Mammary epithelial cell (primary cell): ENCODE measurements around the gene ZNF3.

Experiments used
- CTCF ChIP-seq, 2 donors: IDR thresholded peaks in 1 of 2; conservative IDR thresholded peaks in 1 of 2; 2 replicates each; pipeline ENCODE4 v1.5.1; 2011 to 2012; ENCODE audit warnings: inconsistent platforms in 2 of 2, low read length in 2 of 2, mild to moderate bottlenecking in 2 of 2, control low read depth in 1 of 2, low read depth in 1 of 2; ENCODE audit not compliant: insufficient read depth in 1 of 2; ENCODE audit errors: extremely low read depth in 1 of 2
- EZH2 ChIP-seq: IDR thresholded peaks from 2 replicates; pipeline ENCODE4 v1.6.1; 2012; ENCODE audit warnings: low read length, inconsistent platforms, borderline replicate concordance

GRCh38 chr7:100122568-100122967 is 41.0 kb upstream of the ZNF3 start:
- no peak for TF ChIP-seq CTCF (conservative IDR thresholded peaks at IDR 0.05 in 1 of 2, IDR thresholded peaks at IDR 0.05 in 1 of 2; ENCODE audit: extremely low read depth in 1 of 2, insufficient read depth in 1 of 2, low read depth in 1 of 2, low read length in 2 of 2)
- TF ChIP-seq EZH2: no peak
